AG04449 (cell line): Measurements from ENCODE around the gene GTF2F2.

Experiments
- CTCF ChIA-PET: fragments of 350-600 bp; formaldehyde crosslinking; extraction: SDS; loops from one replicate; lab custom pipeline; 2021; ENCODE audit warnings: antibody characterized with exemption; lab: Yijun Ruan, JAX
- POLR2A ChIA-PET: fragments of 400-600, 350-600 bp; formaldehyde crosslinking; extraction: SDS; loops from one replicate; lab custom pipeline; 2020; ENCODE audit warnings: antibody characterized with exemption, inconsistent platforms; lab: Yijun Ruan, JAX
- DNase-seq: peaks from one replicate; pipeline ENCODE4 v3.0.0-alpha.2; 2010; ENCODE audit warnings: low read depth, low spot score
- H3K4me3 ChIP-seq: 2 replicates; pipeline ENCODE4 v1.5.1; 2011; ENCODE audit warnings: low read depth, mild to moderate bottlenecking, control low read depth, low read length
- CTCF ChIP-seq: IDR thresholded peaks from one replicate; pipeline ENCODE4 v1.5.1; 2011; ENCODE audit warnings: mild to moderate bottlenecking, moderate library complexity, low read length, control low read depth, inconsistent platforms; ENCODE audit not compliant: insufficient read depth; ENCODE audit errors: missing control alignments

Gene GTF2F2

GRCh38 chr13:45103449-45103848 lies 16.9 kb upstream of the GTF2F2 start:
- DNase-seq = no peak
- ChIA-PET CTCF (interaction anchor here (1.3 kb wide), 1 partner anchor 57 kb away, joined by 3 read pairs; no protein-coding TSS in a partner anchor), POLR2A (no interaction called here)
- no peak for TF ChIP-seq CTCF
- H3K4me3 ChIP-seq = no peak overlapping the region

GRCh38 chr13:45104261-45104660 lies 16.0 kb upstream of the GTF2F2 start:
- CTCF ChIA-PET = no interaction called here
- DNase-seq = no peak
- TF ChIP-seq CTCF = no peak
- no peak overlapping the region for H3K4me3 ChIP-seq
- POLR2A ChIA-PET = no interaction called here

- CTCF ChIA-PET = interaction anchor here (1.1 kb wide), 1 partner anchor 8 kb away, joined by 3 read pairs; no protein-coding TSS in a partner anchor
- no peak for TF ChIP-seq CTCF
- no peak for DNase-seq
- H3K4me3 ChIP-seq = no peak overlapping the region
- POLR2A ChIA-PET = no interaction called here
Measured at GRCh38 chr13:45105895-45106294, 14.4 kb upstream of the GTF2F2 start.

- H3K4me3 ChIP-seq = no peak overlapping the region
- CTCF ChIA-PET = interaction anchor here (0.8 kb wide), 1 partner anchor 12 kb away, joined by 4 read pairs; no protein-coding TSS in a partner anchor
- no peak for DNase-seq
- TF ChIP-seq CTCF = no peak
- POLR2A ChIA-PET = no interaction called here
Measured at GRCh38 chr13:45107539-45107938, 12.8 kb upstream of the GTF2F2 start.

- ChIA-PET CTCF (interaction anchor here (1.1 kb wide), 1 partner anchor 172 kb away, joined by 3 read pairs; no protein-coding TSS in a partner anchor), POLR2A (no interaction called here)
- TF ChIP-seq CTCF = no peak
- H3K4me3 ChIP-seq = no peak overlapping the region
- no peak for DNase-seq
Measured at GRCh38 chr13:45108716-45109101, 11.6 kb upstream of the GTF2F2 start.

GRCh38 chr13:45109102-45109720 lies 11.1 kb upstream of the GTF2F2 start:
- POLR2A ChIA-PET = no interaction called here
- no peak overlapping the region for H3K4me3 ChIP-seq
- TF ChIP-seq CTCF = no peak
- CTCF ChIA-PET = interaction anchor here (0.8 to 1.1 kb wide), 2 partner anchors 62 to 172 kb away, joined by 3 read pairs; no protein-coding TSS in a partner anchor
- DNase-seq = no peak
